OCI-LY3 (cell line): ENCODE data around the gene DNAH17.

ENCODE experiments used
- H2AFZ ChIP-seq: fragments of 200-600, 300-600 bp; shearing (Covaris generic); 2 replicates; pipeline ENCODE4 v1.6.0; 2014; ENCODE audit warnings: antibody characterized with exemption, low read depth, low read length
- H3K27ac ChIP-seq: fragments of 200-600, 300-600 bp; sonication (generic); 2 replicates; pipeline ENCODE4 v1.5.1; 2014; ENCODE audit warnings: mild to moderate bottlenecking, low read length, moderate library complexity, mixed read lengths
- H3K27me3 ChIP-seq: fragments of 200-600, 300-600 bp; sonication (generic); 2 replicates; pipeline ENCODE4 v1.6.1; 2014; ENCODE audit warnings: low read depth, low read length, mixed read lengths
- H3K36me3 ChIP-seq: fragments of 200-600, 300-600 bp; sonication (generic); replicated peaks from 2 replicates; pipeline ENCODE3; 2014; ENCODE audit warnings: low read depth, low read length, mixed read lengths
- H3K4me1 ChIP-seq: fragments of 300-600, 200-600 bp; sonication (generic); 2 replicates; pipeline ENCODE4 v1.6.1; 2014; ENCODE audit warnings: low read length, mixed read lengths
- H3K4me2 ChIP-seq: fragments of 200-600, 300-600 bp; sonication (generic); 2 replicates; pipeline ENCODE4 v1.6.1; 2014; ENCODE audit warnings: low read length, mixed read lengths
- H3K4me3 ChIP-seq: fragments of 300-600, 200-600 bp; sonication (generic); 2 replicates; pipeline ENCODE4 v1.5.1; 2014; ENCODE audit warnings: antibody characterized with exemption, mild to moderate bottlenecking, low read length, moderate library complexity
- H3K79me2 ChIP-seq: fragments of 300-600, 200-600 bp; shearing (Covaris generic); 2 replicates; pipeline ENCODE4 v1.6.1; 2014; ENCODE audit warnings: mild to moderate bottlenecking, low read length, mixed read lengths
- H3K9ac ChIP-seq: fragments of 300-600, 200-600 bp; shearing (Covaris generic); 2 replicates; pipeline ENCODE4 v1.6.0; 2014; ENCODE audit warnings: mild to moderate bottlenecking, low read length, moderate library complexity
- H3K9me3 ChIP-seq: fragments of 200-600, 300-600 bp; shearing (Covaris generic); 2 replicates; pipeline ENCODE4 v1.6.1; 2014; ENCODE audit warnings: low read length, mixed read lengths; ENCODE audit not compliant: insufficient read depth
- H4K20me1 ChIP-seq: fragments of 200-600, 300-600 bp; sonication (generic); 2 replicates; pipeline ENCODE4 v1.6.1; 2016; ENCODE audit warnings: low read length, mixed read lengths; ENCODE audit not compliant: insufficient read depth
- EZH2phosphoT487 ChIP-seq: fragments of 200-600 bp; shearing (Covaris generic); IDR thresholded peaks from 2 replicates; pipeline ENCODE4 v1.6.1; 2018; ENCODE audit warnings: antibody characterized with exemption, mixed run types, low read depth
- TF ChIP-seq, protein P1 (sequence below): fragments of 200-600, 300-600 bp; sonication (generic); IDR thresholded peaks from 2 replicates; pipeline ENCODE4 v1.5.1; 2014; ENCODE audit warnings: antibody characterized with exemption, low read length, low read depth

Gene DNAH17

GRCh38 chr17:78534492-78535272, 42.5 kb downstream of the DNAH17 start:
- H3K9me3 ChIP-seq: no peaks in the 10 kb centered on the region

DNA sequence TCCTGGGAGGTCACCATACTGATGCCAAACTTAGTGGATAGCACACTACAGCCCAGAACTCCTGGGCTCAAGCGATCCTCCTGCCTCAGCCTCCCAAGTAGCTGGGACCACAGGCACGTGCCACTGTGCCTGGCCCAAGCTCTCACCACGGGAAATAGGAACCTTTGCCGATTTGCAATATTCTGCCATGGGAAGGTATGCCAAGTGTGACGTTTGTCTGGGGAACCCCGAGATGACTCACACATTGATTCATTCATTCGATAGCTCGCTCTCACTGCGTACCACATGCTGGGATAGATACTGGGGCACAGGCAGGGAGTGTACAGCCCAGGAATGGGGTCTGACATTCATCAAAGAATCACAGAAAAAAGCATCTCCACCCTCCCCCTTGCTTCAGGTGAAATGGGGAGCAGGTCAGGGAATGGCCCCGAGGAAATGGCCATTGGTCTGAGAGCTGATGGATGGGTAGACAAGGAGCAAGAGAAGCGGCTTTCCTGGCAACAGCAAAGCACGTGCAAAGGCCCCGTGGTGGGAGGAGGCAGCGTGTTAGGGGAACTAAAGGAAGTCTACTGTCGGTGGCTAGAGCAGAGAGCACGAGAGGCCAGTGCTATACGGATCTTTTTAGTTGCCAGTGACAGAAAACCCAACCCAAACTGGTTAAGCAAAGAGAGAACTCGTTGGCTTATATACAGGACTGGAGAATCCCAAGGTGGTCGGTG, 44.1 kb downstream of the DNAH17 start:
- no peaks in the 10 kb centered on the region for H4K20me1 ChIP-seq
- H3K9ac ChIP-seq: no peak overlapping the region
- no peaks in the 10 kb centered on the region for H3K27me3 ChIP-seq
- no peaks in the 10 kb centered on the region for H3K79me2 ChIP-seq
- H3K4me2 ChIP-seq: no peak overlapping the region
- no peak overlapping the region for H3K27ac ChIP-seq
- H3K36me3 ChIP-seq: no peaks in the 10 kb centered on the region
- no peaks in the 10 kb centered on the region for H3K9me3 ChIP-seq
- TF ChIP-seq, protein P1, sequence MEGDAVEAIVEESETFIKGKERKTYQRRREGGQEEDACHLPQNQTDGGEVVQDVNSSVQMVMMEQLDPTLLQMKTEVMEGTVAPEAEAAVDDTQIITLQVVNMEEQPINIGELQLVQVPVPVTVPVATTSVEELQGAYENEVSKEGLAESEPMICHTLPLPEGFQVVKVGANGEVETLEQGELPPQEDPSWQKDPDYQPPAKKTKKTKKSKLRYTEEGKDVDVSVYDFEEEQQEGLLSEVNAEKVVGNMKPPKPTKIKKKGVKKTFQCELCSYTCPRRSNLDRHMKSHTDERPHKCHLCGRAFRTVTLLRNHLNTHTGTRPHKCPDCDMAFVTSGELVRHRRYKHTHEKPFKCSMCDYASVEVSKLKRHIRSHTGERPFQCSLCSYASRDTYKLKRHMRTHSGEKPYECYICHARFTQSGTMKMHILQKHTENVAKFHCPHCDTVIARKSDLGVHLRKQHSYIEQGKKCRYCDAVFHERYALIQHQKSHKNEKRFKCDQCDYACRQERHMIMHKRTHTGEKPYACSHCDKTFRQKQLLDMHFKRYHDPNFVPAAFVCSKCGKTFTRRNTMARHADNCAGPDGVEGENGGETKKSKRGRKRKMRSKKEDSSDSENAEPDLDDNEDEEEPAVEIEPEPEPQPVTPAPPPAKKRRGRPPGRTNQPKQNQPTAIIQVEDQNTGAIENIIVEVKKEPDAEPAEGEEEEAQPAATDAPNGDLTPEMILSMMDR: no peak
- TF ChIP-seq EZH2phosphoT487: no peak
- no peaks in the 10 kb centered on the region for H3K4me1 ChIP-seq
- no peak overlapping the region for H3K4me3 ChIP-seq
- no peak overlapping the region for H2AFZ ChIP-seq

More at GRCh38 chr17:78534492-78535272, 42.5 kb downstream of the DNAH17 start:
- no peaks in the 10 kb centered on the region for H4K20me1 ChIP-seq
- no peak overlapping the region for H3K27ac ChIP-seq
- no peaks in the 10 kb centered on the region for H3K27me3 ChIP-seq
- H2AFZ ChIP-seq: no peak overlapping the region
- no peak overlapping the region for H3K4me3 ChIP-seq
- TF ChIP-seq, protein P1: no peak
- TF ChIP-seq EZH2phosphoT487: no peak
- no peak overlapping the region for H3K9ac ChIP-seq
- no peaks in the 10 kb centered on the region for H3K36me3 ChIP-seq
- no peaks in the 10 kb centered on the region for H3K79me2 ChIP-seq
- H3K4me2 ChIP-seq: no peak overlapping the region
- no peaks in the 10 kb centered on the region for H3K4me1 ChIP-seq

- H3K79me2 ChIP-seq: no peaks in the 10 kb centered on the region
- no peak overlapping the region for H3K4me3 ChIP-seq
- no peak overlapping the region for H3K4me2 ChIP-seq
- TF ChIP-seq EZH2phosphoT487: no peak
- TF ChIP-seq, protein P1: no peak
- no peaks in the 10 kb centered on the region for H3K36me3 ChIP-seq
- H3K9me3 ChIP-seq: no peaks in the 10 kb centered on the region
- no peaks in the 10 kb centered on the region for H4K20me1 ChIP-seq
- H3K27me3 ChIP-seq: no peaks in the 10 kb centered on the region
- H2AFZ ChIP-seq: no peak overlapping the region
- H3K4me1 ChIP-seq: no peaks in the 10 kb centered on the region
- no peak overlapping the region for H3K27ac ChIP-seq
- no peak overlapping the region for H3K9ac ChIP-seq
Observed at GRCh38 chr17:78532311-78532710, 44.9 kb downstream of the DNAH17 start.

GRCh38 chr17:78530675-78531074, 46.5 kb downstream of the DNAH17 start:
- Histone ChIP-seq H3K4me2 (no peak overlapping the region), H3K36me3 (no peaks in the 10 kb centered on the region), H3K79me2 (no peaks in the 10 kb centered on the region), H4K20me1 (no peaks in the 10 kb centered on the region), H3K27ac (no peak overlapping the region), H3K4me1 (no peaks in the 10 kb centered on the region), H3K27me3 (no peaks in the 10 kb centered on the region), H3K9me3 (no peaks in the 10 kb centered on the region), H3K4me3 (no peak overlapping the region), H2AFZ (no peak overlapping the region), H3K9ac (no peak overlapping the region)
- no peak for TF ChIP-seq EZH2phosphoT487
- TF ChIP-seq, protein P1: no peak
